Smooth muscle cell (in vitro differentiated cells): ENCODE measurements around the gene B3GNT2. TPM values are rescaled to one million over a fixed set of nuclear protein-coding genes. Genes with fewer than 3 reads are reported as not detected.

Experiments used
- DNase-seq: peaks from one replicate; lab custom pipeline; 2025; ENCODE audit not compliant: unreplicated experiment; lab: John Stamatoyannopoulos, UW
- H2AFZ ChIP-seq: fragments of 200-600 bp; sonication (generic); 2 replicates; pipeline ENCODE4 v1.6.0; 2016; ENCODE audit warnings: antibody characterized with exemption, low read depth, mild to moderate bottlenecking
- H3F3A ChIP-seq: fragments of 200-600 bp; sonication (generic); 2 replicates; pipeline ENCODE4 v1.6.0; 2017; ENCODE audit warnings: antibody characterized with exemption, low read depth
- H3K27ac ChIP-seq: fragments of 200-600 bp; sonication (generic); 2 replicates; pipeline ENCODE4 v1.5.1; 2016; ENCODE audit warnings: low read depth, mild to moderate bottlenecking
- H3K27me3 ChIP-seq: fragments of 200-600 bp; sonication (generic); 2 replicates; pipeline ENCODE4 v1.6.1; 2016; ENCODE audit warnings: low read depth, mild to moderate bottlenecking
- H3K36me3 ChIP-seq: fragments of 200-600 bp; sonication (generic); 2 replicates; pipeline ENCODE4 v1.5.1; 2016; ENCODE audit warnings: low read depth
- H3K4me1 ChIP-seq: fragments of 200-600 bp; sonication (generic); 2 replicates; pipeline ENCODE4 v1.5.1; 2016; ENCODE audit warnings: low read depth
- H3K4me2 ChIP-seq: fragments of 200-600 bp; sonication (generic); 2 replicates; pipeline ENCODE4 v1.6.0; 2016; ENCODE audit warnings: mild to moderate bottlenecking
- H3K4me3 ChIP-seq: fragments of 200-600 bp; sonication (generic); 2 replicates; pipeline ENCODE4 v1.5.1; 2016; ENCODE audit warnings: mild to moderate bottlenecking
- H3K79me2 ChIP-seq: fragments of 200-600 bp; sonication (generic); 2 replicates; pipeline ENCODE4 v1.6.0; 2016; ENCODE audit warnings: low read depth, mild to moderate bottlenecking
- H3K9ac ChIP-seq: fragments of 200-600 bp; sonication (generic); 2 replicates; pipeline ENCODE4 v1.6.0; 2016; ENCODE audit warnings: low read depth
- H3K9me3 ChIP-seq: fragments of 200-600 bp; sonication (generic); replicated peaks from 2 replicates; pipeline ENCODE4 v1.5.1; 2016; ENCODE audit warnings: low read depth
- H4K20me1 ChIP-seq: fragments of 200-600 bp; sonication (generic); 2 replicates; pipeline ENCODE4 v1.6.0; 2016; ENCODE audit warnings: low read depth
- CTCF ChIP-seq: fragments of 200-600 bp; sonication (generic); IDR thresholded peaks from 2 replicates; pipeline ENCODE4 v1.5.1; 2017; ENCODE audit warnings: borderline replicate concordance, mild to moderate bottlenecking, antibody characterized with exemption; ENCODE audit not compliant: insufficient read depth, poor library complexity, severe bottlenecking
- WGBS: methylation state at CpG from one replicate; pipeline ENCODE4 v1.1.7; 2016; ENCODE audit warnings: low lambda C conversion rate; 5-methylcytosine and 5-hydroxymethylcytosine counted together
- polyA plus RNA-seq: library from polyadenylated mRNA; unstranded; fragments of >200 nt; fragmentation: Nextera tagmentation; extraction: Ambion mirVana; gene quantifications from 2 replicates; pipeline ENCODE4 v1.2.1, GENCODE V29; 2016
- total RNA-seq: library from RNA; depleted of rRNA; stranded (reverse); fragments of >200 nt; gene quantifications from 2 replicates; pipeline ENCODE4 v1.2.3, GENCODE V29; 2014

Gene B3GNT2
- total and polyA plus RNA-seq, 2 experiments from 2014 or later: 16.5 to 29.3 TPM

- Histone ChIP-seq H4K20me1 (peaks cover 70% of the 10 kb centered on the region), H2AFZ (no peak overlapping the region), H3K4me3 (no peak overlapping the region), H3F3A (peaks cover 40% of the 10 kb centered on the region), H3K36me3 (no peaks in the 10 kb centered on the region), H3K9me3 (no peaks in the 10 kb centered on the region), H3K9ac (peak overlapping the region; percentile 70), H3K27me3 (no peaks in the 10 kb centered on the region), H3K79me2 (peaks cover 69% of the 10 kb centered on the region), H3K4me1 (peaks cover 36% of the 10 kb centered on the region), H3K27ac (peak overlapping the region; percentile 92), H3K4me2 (peak overlapping the region; percentile 81)
- no peak for DNase-seq
- TF ChIP-seq CTCF: no peak
- 37% methylated on average over 11 of the region's 11 CpGs for WGBS
These were observed 19.6 kb downstream of the B3GNT2 start for GRCh38 chr2:62215306-62216064.

DNA sequence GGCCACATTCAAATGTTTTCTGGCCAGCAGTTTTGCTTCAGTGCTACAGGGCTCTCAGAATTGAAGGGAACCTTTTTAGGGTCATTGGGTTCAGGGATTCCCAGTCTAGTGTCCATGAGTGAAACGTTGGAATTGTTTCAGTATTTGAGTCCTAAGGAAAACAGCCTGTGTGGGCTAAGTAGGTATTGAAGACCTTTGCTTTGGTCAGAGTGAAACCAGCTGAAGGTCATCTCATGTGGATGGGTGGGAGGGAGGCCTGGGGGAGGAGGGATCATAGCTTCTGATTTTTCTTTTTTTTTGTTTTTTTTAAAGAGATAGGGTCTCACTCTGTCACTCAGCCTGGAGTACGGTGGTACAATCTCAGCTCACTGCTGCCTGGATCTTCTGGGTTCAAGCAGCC is 20.2 kb downstream of the B3GNT2 start:
- Histone ChIP-seq H3K27me3 (no peaks in the 10 kb centered on the region), H3K4me1 (peaks cover 36% of the 10 kb centered on the region), H3K9ac (peak overlapping the region; percentile 70), H3K4me3 (no peak overlapping the region), H3K27ac (peak overlapping the region; percentile 92), H2AFZ (no peak overlapping the region), H3F3A (peaks cover 40% of the 10 kb centered on the region), H3K9me3 (no peaks in the 10 kb centered on the region), H3K79me2 (peaks cover 67% of the 10 kb centered on the region), H3K4me2 (peak overlapping the region; percentile 81), H3K36me3 (no peaks in the 10 kb centered on the region), H4K20me1 (peaks cover 69% of the 10 kb centered on the region)
- WGBS: 60% methylated on average over 2 of the region's 2 CpGs
- DNase-seq: no peak
- no peak for TF ChIP-seq CTCF

GRCh38 chr2:62216616-62217015 is 20.7 kb downstream of the B3GNT2 start:
- H3K79me2 ChIP-seq: peaks cover 63% of the 10 kb centered on the region
- 64% methylated on average over 8 of the region's 8 CpGs for WGBS
- TF ChIP-seq CTCF: no peak
- H2AFZ ChIP-seq: no peak overlapping the region
- H3K4me1 ChIP-seq: peaks cover 36% of the 10 kb centered on the region
- peak overlapping the region; percentile 70 for H3K9ac ChIP-seq
- DNase-seq: no peak
- H3K27me3 ChIP-seq: no peaks in the 10 kb centered on the region
- peak overlapping the region; percentile 81 for H3K4me2 ChIP-seq
- no peaks in the 10 kb centered on the region for H3K36me3 ChIP-seq
- H3K27ac ChIP-seq: peak overlapping the region; percentile 92
- no peaks in the 10 kb centered on the region for H3K9me3 ChIP-seq
- peaks cover 68% of the 10 kb centered on the region for H4K20me1 ChIP-seq
- H3F3A ChIP-seq: peaks cover 40% of the 10 kb centered on the region
- H3K4me3 ChIP-seq: no peak overlapping the region

GRCh38 chr2:62217421-62217820 is 21.5 kb downstream of the B3GNT2 start:
- peak overlapping the region; percentile 81 for H3K4me2 ChIP-seq
- H3K36me3 ChIP-seq: no peaks in the 10 kb centered on the region
- H4K20me1 ChIP-seq: peaks cover 62% of the 10 kb centered on the region
- peak overlapping the region; percentile 26 for H3K4me3 ChIP-seq
- WGBS: 86% methylated on average over 10 of the region's 10 CpGs
- H3K27me3 ChIP-seq: no peaks in the 10 kb centered on the region
- H3K4me1 ChIP-seq: peaks cover 36% of the 10 kb centered on the region
- peaks cover 40% of the 10 kb centered on the region for H3F3A ChIP-seq
- TF ChIP-seq CTCF: no peak
- peak overlapping the region; percentile 68 for H3K9ac ChIP-seq
- peaks cover 63% of the 10 kb centered on the region for H3K79me2 ChIP-seq
- H3K27ac ChIP-seq: peak overlapping the region; percentile 92
- H2AFZ ChIP-seq: peak overlapping the region; percentile 42
- DNase-seq: no peak
- no peaks in the 10 kb centered on the region for H3K9me3 ChIP-seq
